SK-N-SH treated with all-trans-retinoic acid at 6 μM for 48 hours (cell line): ENCODE measurements around the gene CHST9.

ENCODE experiments used
- CREB5 ChIP-seq: fragments of 250-450 bp; sonication (Bioruptor Pico); IDR thresholded peaks from 2 replicates; pipeline ENCODE4 v1.5.1; 2020; ENCODE audit warnings: low read depth, mild to moderate bottlenecking, moderate library complexity
- ESRRG ChIP-seq: fragments of 250-450 bp; sonication (Bioruptor Pico); IDR thresholded peaks from 2 replicates; pipeline ENCODE4 v1.6.1; 2021; ENCODE audit warnings: mild to moderate bottlenecking
- GLIS3 ChIP-seq: fragments of 250-450 bp; sonication (Bioruptor Pico); IDR thresholded peaks from 2 replicates; pipeline ENCODE4 v1.5.0; 2020; ENCODE audit warnings: mild to moderate bottlenecking, moderate library complexity
- RARB ChIP-seq: fragments of 250-450 bp; sonication (Bioruptor Pico); IDR thresholded peaks from 2 replicates; pipeline ENCODE4 v1.8.0; 2021; ENCODE audit warnings: mild to moderate bottlenecking, moderate library complexity
- TOX ChIP-seq: fragments of 250-450 bp; sonication (Bioruptor Pico); IDR thresholded peaks from 2 replicates; pipeline ENCODE4 v1.8.0; 2021; ENCODE audit warnings: mild to moderate bottlenecking, moderate library complexity, borderline replicate concordance
- ZC3H10 ChIP-seq: fragments of 250-450 bp; sonication (Bioruptor Pico); IDR thresholded peaks from 2 replicates; pipeline ENCODE4 v1.5.1; 2021; ENCODE audit warnings: mild to moderate bottlenecking, moderate library complexity
- ZFP3 ChIP-seq: fragments of 250-450 bp; sonication (Bioruptor Pico); IDR thresholded peaks from 2 replicates; pipeline ENCODE4 v1.5.0; 2020; ENCODE audit warnings: mild to moderate bottlenecking, moderate library complexity
- ZFP30 ChIP-seq: fragments of 450-650 bp; formaldehyde crosslinking; IDR thresholded peaks from 2 replicates; pipeline ENCODE4 v1.5.0; 2022; ENCODE audit warnings: mild to moderate bottlenecking, moderate library complexity
- ZNF565 ChIP-seq: fragments of 450-650 bp; formaldehyde crosslinking; conservative IDR thresholded peaks from 2 replicates; pipeline ENCODE4 v1.5.0; 2020; ENCODE audit warnings: low read depth, mild to moderate bottlenecking, moderate library complexity
- ZNF8 ChIP-seq: fragments of 450-650 bp; formaldehyde crosslinking; IDR thresholded peaks from 2 replicates; pipeline ENCODE4 v1.5.0; 2020; ENCODE audit warnings: mild to moderate bottlenecking, moderate library complexity
- TF ChIP-seq, protein P1 (sequence below): fragments of 250-450 bp; sonication (Bioruptor Pico); IDR thresholded peaks from 2 replicates; pipeline ENCODE4 v1.8.0; 2020; ENCODE audit warnings: mild to moderate bottlenecking, moderate library complexity, borderline replicate concordance
- TF ChIP-seq, protein P2 (sequence below): fragments of 250-450 bp; sonication (Bioruptor Pico); IDR thresholded peaks from 2 replicates; pipeline ENCODE4 v1.8.0; 2021; ENCODE audit warnings: low read depth, mild to moderate bottlenecking, moderate library complexity, borderline replicate concordance

- TF ChIP-seq CREB5 (CRISPR knock-in tag): no peak
- no peak for TF ChIP-seq GLIS3 (CRISPR knock-in tag)
- TF ChIP-seq, protein P1, sequence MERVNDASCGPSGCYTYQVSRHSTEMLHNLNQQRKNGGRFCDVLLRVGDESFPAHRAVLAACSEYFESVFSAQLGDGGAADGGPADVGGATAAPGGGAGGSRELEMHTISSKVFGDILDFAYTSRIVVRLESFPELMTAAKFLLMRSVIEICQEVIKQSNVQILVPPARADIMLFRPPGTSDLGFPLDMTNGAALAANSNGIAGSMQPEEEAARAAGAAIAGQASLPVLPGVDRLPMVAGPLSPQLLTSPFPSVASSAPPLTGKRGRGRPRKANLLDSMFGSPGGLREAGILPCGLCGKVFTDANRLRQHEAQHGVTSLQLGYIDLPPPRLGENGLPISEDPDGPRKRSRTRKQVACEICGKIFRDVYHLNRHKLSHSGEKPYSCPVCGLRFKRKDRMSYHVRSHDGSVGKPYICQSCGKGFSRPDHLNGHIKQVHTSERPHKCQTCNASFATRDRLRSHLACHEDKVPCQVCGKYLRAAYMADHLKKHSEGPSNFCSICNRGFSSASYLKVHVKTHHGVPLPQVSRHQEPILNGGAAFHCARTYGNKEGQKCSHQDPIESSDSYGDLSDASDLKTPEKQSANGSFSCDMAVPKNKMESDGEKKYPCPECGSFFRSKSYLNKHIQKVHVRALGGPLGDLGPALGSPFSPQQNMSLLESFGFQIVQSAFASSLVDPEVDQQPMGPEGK (CRISPR knock-in tag): no peak
- no peak for TF ChIP-seq ESRRG (CRISPR knock-in tag)
- TF ChIP-seq ZFP30 (CRISPR knock-in tag): no peak
- TF ChIP-seq ZC3H10 (CRISPR knock-in tag): no peak
- TF ChIP-seq ZNF8 (CRISPR knock-in tag): no peak
- no peak for TF ChIP-seq ZNF565 (CRISPR knock-in tag)
- no peak for TF ChIP-seq ZFP3 (CRISPR knock-in tag)
- no peak for TF ChIP-seq RARB (CRISPR knock-in tag)
- TF ChIP-seq, protein P2, sequence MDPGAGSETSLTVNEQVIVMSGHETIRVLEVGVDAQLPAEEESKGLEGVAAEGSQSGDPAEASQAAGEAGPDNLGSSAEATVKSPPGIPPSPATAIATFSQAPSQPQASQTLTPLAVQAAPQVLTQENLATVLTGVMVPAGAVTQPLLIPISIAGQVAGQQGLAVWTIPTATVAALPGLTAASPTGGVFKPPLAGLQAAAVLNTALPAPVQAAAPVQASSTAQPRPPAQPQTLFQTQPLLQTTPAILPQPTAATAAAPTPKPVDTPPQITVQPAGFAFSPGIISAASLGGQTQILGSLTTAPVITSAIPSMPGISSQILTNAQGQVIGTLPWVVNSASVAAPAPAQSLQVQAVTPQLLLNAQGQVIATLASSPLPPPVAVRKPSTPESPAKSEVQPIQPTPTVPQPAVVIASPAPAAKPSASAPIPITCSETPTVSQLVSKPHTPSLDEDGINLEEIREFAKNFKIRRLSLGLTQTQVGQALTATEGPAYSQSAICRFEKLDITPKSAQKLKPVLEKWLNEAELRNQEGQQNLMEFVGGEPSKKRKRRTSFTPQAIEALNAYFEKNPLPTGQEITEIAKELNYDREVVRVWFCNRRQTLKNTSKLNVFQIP (CRISPR knock-in tag): no peak
- TF ChIP-seq TOX: no peak
Measured at GRCh38 chr18:27022477-27022876, 162.6 kb downstream of the CHST9 start.
